Astrocyte of the spinal cord (primary cell): ENCODE data around the gene HNRNPUL2.

Experiments
- DNase-seq: peaks from one replicate; pipeline ENCODE4 v3.0.0; 2011; ENCODE audit warnings: low read depth, low spot score
- H3K4me3 ChIP-seq: 2 replicates; pipeline ENCODE4 v1.5.1; 2011; ENCODE audit warnings: low read depth, mild to moderate bottlenecking, low read length, moderate library complexity
- in situ Hi-C: cut with HindIII; loops from 2 replicates; pipeline ENCODE4 v1.10.0; 2017; ENCODE audit warnings: low sequenced_read_pairs
- TF ChIP-seq, protein P1 (sequence below): IDR thresholded peaks from 2 replicates; pipeline ENCODE4 v1.5.1; 2012; ENCODE audit warnings: low read depth, mild to moderate bottlenecking, low read length, inconsistent platforms

HNRNPUL2 gene

DNA sequence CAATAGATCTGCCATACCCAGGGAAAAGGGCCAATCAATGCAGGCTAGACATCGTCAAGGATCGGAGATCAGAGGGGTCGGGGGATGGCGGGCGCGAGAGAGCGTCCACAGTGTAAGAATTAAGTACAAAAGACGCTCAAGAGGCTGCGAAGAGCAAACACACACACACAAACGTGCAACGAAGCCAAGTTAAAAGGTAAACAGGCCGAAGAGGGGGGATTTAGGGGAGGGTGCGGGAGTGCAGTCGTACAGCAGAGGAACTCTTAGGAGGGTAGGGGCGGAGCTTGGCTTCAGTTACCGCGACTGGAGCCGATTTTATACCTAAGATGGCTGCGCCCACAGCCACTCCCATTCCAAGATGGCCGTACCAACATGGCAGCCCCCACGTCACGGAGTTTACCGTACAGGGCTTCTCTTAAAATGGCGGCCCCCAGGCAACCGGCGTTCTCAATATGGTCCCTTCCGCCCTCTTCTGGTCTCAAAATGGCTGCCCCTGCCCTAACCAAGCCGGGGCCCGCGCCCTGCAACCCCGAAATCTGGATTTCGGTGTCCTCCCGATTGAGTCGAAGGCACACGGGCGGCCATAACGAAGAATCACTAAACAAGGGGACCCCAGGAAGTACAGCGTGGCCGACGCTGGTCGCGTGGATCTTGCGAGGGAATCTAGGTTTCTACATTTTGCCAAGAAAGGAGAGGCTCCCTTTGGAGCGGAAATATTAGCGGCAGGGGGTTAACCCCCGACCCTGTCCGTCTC, 17.8 kb downstream of the HNRNPUL2 start:
- in situ Hi-C loops: no loop called here
- H3K4me3 ChIP-seq: peak overlapping the region; percentile 54
- TF ChIP-seq, protein P1, sequence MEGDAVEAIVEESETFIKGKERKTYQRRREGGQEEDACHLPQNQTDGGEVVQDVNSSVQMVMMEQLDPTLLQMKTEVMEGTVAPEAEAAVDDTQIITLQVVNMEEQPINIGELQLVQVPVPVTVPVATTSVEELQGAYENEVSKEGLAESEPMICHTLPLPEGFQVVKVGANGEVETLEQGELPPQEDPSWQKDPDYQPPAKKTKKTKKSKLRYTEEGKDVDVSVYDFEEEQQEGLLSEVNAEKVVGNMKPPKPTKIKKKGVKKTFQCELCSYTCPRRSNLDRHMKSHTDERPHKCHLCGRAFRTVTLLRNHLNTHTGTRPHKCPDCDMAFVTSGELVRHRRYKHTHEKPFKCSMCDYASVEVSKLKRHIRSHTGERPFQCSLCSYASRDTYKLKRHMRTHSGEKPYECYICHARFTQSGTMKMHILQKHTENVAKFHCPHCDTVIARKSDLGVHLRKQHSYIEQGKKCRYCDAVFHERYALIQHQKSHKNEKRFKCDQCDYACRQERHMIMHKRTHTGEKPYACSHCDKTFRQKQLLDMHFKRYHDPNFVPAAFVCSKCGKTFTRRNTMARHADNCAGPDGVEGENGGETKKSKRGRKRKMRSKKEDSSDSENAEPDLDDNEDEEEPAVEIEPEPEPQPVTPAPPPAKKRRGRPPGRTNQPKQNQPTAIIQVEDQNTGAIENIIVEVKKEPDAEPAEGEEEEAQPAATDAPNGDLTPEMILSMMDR: no peak
- DNase-seq: peak; percentile 98

- peak overlapping the region; percentile 54 for H3K4me3 ChIP-seq
- DNase-seq: no peak
- TF ChIP-seq, protein P1: no peak
- in situ Hi-C loops: no loop called here
Measured at GRCh38 chr11:62708793-62709192, 18.5 kb downstream of the HNRNPUL2 start.

DNA sequence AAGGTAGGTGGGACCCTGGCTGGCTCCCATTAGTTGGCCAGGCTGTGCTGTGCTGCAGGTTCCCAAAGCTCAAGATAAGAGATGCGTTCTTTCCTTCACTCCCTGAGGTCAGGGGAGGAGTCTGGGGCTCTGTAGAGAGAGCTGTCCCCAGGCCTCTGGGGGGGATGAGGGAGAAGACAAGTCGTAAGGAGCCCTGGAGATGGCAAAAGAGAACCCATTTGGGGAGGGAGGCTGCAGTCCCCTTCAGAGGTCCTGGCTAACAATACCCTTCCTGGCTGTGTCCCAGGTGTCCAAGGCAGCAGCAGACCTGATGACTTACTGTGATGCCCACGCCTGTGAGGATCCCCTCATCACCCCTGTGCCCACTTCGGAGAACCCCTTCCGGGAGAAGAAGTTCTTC, 18.9 kb downstream of the HNRNPUL2 start:
- DNase-seq: no peak
- H3K4me3 ChIP-seq: no peak overlapping the region
- TF ChIP-seq, protein P1: no peak
- in situ Hi-C loops: no loop called here

DNA sequence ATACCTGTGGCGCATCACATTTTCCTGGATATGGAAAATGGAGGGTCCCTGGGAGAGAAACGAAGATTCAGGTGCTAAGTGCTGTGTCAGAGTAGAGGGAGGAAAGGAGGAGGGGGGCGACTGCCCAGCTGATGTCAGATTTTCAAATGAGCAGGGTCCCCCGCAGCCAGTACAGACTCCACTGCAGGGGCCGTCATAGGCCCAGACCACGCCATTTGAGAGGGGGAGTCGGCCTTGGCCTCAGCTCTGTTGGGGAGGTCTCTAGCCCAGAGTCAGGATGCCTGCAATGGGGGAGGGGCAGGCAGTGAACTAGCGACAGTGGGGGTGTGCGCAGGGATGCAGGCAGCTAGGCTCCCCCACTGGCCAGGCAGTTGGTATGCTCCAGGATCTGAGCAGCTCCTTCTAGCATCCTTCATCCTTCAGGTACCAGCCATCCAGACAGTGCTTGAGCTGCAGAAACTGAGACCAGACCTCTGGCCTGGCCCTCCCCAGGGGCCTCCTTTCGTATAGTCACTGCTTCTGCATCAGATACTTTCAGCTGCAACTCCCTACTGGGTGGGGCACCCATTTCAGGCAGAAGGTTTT, 19.9 kb downstream of the HNRNPUL2 start, which contains the start of the genes BSCL2 and GNG3:
Gene BSCL2 (minus strand): TSS at position 148 of the 585 bp plus-strand sequence. CDS start 229 bp downstream, outside the sequence.
Gene GNG3 (plus strand): TSS at position 400 of the 585 bp plus-strand sequence. CDS start 620 bp downstream, outside the sequence.
- H3K4me3 ChIP-seq: peak within 1 kb of the TSS; percentile 36
- TF ChIP-seq, protein P1: no peak
- DNase-seq: no peak
- in situ Hi-C loops: no loop called here

GRCh38 chr11:62706850-62707247, 20.4 kb downstream of the HNRNPUL2 start:
- in situ Hi-C loops: no loop called here
- TF ChIP-seq, protein P1: no peak
- DNase-seq: no peak

GRCh38 chr11:62705880-62706849, 21.1 kb downstream of the HNRNPUL2 start:
- in situ Hi-C loops: no loop called here
- TF ChIP-seq, protein P1: no peak
- peak overlapping the region; percentile 71 for H3K4me3 ChIP-seq
- peak; percentile 97 for DNase-seq

More at GRCh38 chr11:62706850-62707247, 20.4 kb downstream of the HNRNPUL2 start:
- no peak overlapping the region for H3K4me3 ChIP-seq
